T-helper 2 cell (primary cell): ENCODE results near the gene ANO2.
"Not testable (repeated sequence)": the region's sequence is repeated elsewhere in the genome, so short reads cannot be mapped to it uniquely, and the experiment has no call there.

Source experiments
- DNase-seq, 5 experiments: peaks; one replicate each; pipeline versions ENCODE4 v3.0.0 to v3.0.0-alpha.2; 2012 to 2022

ANO2 gene

GRCh38 chr12:5570416-5570815 is 374.6 kb downstream of the ANO2 start:
- no peak for DNase-seq

DNA sequence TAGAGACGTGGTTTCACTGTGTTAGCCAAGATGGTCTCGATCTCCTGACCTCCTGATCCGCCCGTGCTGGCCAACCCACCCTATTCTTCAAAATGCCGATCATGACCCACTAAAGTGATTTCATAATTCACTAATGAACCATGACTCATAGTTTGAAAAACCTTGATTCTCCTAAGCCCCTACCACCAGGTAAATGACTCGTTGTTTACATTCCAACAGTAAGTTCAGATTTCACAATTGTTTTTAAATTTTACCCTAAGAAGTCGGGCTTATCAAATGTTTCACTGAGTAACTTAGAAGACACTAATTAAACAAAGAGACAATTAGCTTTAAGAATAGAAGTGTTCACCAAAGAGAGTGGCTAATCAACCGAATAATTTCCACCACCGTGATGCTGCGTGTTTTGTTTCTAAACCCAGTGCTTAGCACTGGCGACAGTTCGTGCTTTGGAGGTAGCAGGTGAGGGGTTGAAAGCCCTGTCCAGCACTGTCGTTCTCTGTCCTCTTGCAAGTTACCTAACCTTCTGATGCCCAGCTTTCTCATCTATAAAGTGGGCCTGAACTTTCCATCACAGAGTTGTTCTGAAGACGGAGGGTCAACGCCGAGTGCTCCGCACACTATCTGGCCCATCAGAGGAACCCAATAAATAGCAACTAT is 376.6 kb downstream of the ANO2 start:
- no peak for DNase-seq

- DNase-seq: no peak
These were observed 377.9 kb downstream of the ANO2 start for GRCh38 chr12:5567016-5567725.

- no peak for DNase-seq
These were observed 379.0 kb downstream of the ANO2 start for GRCh38 chr12:5565933-5566599.

DNA sequence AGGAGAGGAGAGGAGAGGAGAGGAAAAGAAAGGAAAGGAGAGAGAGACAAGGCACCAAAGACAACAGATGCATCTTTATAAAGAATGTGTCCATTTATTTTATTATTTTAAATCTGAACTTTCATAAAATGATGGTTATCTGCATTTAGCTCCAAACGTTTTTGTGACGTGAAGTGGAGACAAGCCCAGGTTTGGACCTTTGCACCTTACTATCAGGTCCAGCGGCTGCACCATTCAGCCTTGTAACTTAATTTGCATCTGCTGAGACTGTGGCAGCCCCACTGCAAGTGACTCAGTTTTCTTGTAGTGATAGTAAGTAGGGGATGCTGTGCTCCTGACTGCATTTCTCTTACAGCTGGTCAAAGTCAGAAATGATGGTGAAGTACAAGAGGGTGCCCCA is 382.5 kb downstream of the ANO2 start:
- no peak for DNase-seq

GRCh38 chr12:5561846-5562245 is 383.2 kb downstream of the ANO2 start:
- no peak for DNase-seq

DNA sequence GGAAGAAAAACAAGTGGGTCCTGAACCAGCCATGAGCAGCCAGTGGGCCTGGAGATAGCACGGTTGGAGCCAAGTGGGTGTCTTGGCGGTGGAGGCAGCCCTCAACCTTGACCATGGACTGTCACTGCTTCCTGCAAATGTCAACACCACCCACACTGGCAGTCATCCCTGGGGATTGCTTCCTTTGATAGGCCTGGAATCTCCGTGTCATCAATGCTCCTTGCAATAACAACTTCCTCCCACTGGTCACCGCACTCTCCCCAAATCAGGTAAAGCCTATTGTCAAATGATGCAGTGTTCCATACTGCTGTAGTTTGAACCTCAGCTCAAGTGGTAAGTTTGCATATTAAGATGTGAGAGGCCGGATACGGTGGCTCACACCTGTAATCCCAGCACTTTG is 384.0 kb downstream of the ANO2 start:
- no peak for DNase-seq

DNA sequence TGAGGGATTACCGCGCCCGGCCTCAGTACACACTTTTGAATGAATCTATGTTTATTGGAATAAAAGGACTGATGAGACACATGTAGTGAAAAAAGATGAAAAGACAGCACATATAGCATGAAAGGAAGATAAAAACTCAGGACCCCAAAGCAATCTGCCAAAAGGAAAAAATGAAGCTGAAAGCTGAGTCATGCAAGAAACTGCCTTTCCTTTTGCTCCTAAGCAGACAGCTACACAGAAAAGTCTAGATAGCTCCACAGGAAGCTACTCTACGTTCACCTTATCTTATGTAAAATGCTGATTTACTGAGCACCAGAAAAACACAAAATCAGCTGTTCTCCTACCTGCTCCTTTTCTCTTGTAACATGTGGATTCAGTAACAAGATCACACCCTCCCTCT is 384.8 kb downstream of the ANO2 start:
- DNase-seq: no peak

DNA sequence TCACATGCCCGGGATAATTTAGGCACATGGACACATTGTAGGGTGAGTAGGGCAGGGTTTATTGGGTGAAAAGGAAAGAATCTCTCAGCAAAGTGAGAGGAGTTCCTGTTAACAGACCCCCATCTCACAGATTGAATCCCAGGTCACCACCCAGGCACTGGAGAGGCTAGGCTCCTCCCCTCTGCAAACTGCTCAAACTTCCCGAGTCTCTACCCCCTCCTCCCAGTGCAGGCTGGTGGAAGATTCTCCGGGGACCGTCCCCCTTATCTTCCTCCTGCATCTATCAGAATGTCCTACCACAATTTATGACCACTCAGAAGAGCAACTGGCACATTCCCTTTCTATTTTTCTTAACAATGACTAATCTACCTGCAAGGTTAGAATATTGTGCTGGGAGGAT is 387.2 kb downstream of the ANO2 start:
- DNase-seq: no peak

DNA sequence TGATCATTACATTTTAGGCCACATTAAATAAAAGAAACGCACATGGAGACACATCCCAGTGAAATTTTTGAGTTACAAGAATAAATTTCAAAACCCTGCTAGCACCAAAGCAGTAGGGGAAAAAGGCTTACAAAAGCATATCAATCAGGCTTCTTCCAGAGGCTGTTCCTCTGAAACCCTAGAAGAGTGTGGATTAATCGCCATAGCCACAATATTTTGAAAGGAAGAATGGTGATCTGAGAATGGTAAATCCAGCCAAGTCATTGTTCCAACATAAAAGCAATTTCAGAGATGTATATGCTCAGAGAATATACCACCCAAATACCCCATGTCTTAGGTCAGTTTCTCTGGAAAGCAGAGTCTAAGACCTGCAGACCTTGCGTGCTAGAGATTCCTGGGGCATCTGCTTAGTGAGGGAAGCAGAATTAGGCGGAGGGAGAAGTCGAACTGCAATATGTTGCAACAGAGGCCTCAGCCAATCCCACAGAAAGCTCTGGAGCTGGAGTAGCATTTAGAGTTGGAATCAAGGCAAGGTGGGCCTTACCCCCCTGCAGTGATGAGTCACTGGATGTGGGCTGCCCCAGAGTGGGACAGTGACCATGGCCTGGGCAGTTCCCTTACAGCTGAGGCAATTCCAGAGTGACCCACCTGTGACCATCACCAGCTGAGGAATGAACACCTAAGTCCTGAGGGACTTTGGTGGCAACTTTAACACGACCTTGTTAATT is 387.9 kb downstream of the ANO2 start:
- no peak for DNase-seq

DNA sequence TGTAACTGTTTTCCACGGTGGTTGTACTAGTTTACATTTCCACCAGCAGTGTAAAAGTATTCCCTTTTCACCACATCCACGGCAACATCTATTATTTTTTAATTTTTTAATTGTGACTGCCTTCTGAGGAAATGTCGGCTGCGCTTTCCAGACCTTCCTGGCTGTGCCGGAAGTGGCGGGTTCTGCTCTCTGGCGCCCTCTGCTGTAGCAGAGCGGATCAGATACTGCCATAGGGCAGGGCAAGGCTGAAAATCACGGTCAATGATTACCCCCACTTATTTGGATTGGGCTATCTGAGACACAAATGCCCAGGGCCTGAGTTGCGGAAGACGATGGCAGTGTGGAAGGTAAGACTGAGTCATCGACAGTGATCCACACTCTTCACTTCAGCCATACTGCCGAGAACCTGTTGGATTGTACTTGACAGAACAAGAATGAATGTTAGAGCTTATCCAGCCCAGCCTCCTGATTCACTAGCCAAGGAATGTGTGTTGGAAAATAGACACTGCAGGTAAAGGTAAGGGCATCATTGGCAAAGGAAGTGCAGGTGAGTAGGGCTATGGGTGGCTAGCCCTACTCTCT is 388.9 kb downstream of the ANO2 start:
- DNase-seq: no peak

GRCh38 chr12:5554711-5555110 is 390.3 kb downstream of the ANO2 start:
- DNase-seq: no peak

DNA sequence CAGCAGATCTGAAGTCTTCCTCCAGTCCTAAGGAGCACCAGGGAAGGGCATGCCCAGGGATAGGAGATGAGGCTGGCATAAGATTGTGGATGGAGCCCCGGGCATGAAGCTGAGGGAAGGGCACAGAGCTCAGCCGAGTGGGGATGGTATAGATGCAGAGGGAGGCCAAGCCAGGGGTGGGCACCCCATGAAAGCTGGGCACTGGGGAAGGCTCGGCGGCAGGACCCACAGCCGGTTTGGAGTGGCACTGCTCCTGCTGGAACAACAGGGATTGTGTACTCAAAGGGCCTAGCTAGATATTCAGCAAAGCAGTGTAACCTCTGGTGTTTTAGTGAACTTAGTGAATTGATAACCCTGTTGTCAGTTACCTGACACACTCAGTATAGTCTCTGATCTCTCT is 396.0 kb downstream of the ANO2 start:
- DNase-seq: no peak

GRCh38 chr12:5548152-5548943 is 396.7 kb downstream of the ANO2 start:
- DNase-seq: no peak

DNA sequence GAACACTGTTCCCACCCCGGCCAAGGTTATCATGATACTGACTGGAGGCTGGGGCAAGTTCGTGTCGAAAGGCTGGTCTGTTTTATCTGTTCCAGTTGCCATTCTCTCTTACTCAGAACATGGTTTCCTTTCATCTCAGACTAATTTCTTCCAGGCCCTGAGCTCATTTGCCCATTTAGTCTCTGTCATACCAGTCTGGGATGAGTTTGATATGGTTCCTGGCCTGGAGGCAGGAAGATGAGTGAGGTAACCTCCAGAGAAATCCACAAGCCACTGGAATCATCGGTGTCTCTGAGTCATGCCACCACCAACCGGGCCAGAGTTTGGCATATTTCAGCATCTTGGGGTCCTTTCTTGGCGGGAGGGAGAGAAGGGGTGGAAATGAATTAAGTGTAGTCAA is 398.4 kb downstream of the ANO2 start:
- no peak for DNase-seq

- no peak for DNase-seq
These were observed 407.3 kb downstream of the ANO2 start for GRCh38 chr12:5537771-5538170.

- DNase-seq: not testable (repeated sequence)
These were observed 407.9 kb downstream of the ANO2 start for GRCh38 chr12:5537026-5537615.

- no peak for DNase-seq
These were observed 409.5 kb downstream of the ANO2 start for GRCh38 chr12:5535541-5535940.

DNA sequence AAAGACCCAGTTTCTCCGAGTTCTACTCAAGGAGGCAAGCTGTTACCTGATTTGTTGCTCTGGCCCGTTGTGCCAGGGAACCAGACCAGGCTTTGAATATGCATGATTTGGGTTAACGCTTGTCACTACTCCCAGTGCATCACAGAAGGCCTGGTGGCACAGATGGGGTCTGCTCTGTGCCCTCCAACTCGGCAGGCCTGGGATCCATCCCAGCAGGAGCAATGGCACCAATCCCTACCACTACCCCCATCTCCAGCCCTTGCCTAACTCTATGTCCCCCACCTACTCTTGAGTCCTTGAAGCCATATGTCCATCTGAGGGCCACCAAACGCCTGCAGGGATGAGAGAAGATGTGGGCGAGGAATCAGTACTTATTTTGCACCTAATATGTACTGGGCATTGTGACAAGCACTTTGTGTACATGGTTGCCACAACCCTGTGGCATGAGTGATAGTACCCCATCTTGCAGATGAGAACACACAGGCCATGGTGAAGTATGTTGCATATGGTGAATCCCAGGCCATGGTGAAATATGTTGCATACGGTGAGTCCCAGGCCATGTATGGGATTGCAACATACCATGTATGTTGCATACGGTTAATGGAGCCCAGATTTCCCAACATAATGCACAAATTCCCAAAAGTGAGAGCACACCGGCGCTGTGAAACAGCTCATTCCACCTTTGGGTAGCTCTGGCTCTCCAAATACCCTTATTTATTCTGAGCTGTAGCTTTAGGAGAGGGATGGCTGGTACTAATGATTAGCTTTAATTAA is 410.4 kb downstream of the ANO2 start:
- no peak for DNase-seq

DNA sequence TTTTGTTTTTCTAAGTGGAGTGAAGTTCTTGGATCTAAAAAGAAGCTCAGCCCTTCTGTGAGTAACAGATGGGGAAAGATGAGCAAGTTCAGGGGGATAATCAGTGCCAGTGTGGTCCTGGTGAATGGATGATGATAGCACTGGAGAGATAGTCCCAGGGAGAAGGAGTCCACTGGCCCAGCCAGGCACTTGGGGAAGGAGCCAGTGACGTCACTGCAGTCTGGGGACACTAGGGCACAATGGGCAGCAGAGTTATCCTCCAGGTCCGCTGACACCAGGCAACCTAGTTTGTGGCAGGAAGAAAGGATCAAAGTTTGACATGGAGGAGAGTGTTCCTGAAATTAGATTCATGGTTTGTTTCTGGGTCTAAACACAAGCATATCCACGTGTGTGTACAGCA is 411.7 kb downstream of the ANO2 start:
- DNase-seq: no peak

DNA sequence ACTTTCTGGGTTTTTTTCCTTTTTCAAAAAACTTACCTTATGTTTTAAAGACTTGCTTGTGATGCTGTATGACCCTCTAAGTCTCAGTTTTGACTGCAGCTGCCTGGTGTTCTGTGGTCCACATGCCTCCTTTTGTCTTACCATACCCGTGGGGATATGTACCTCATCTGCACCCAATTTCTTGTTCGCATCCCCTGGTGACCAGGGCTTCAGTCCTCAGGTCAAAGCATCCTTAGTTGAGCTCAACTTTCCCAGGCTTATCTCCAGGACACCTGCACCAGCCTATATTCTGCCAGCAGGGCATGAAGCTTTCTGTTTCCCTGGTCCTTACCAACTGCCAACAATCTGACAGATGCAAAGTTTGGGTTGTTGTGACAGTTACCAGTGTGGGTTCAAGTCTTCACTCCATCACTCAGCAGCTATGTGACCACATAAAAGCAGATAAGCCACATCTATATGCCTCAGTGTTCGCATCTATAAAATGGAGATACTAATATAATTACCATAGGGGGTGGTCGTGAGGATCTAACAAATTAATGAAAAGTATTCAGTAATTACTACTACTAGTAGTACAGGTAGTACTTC is 419.2 kb downstream of the ANO2 start:
- DNase-seq: no peak
